Measurements from ENCODE around the gene METTL21A. TPM values are rescaled to one million over a fixed set of nuclear protein-coding genes. Genes with fewer than 3 reads are reported as not detected.

Gene METTL21A
- total and polyA plus RNA-seq, 2 of the 13 experiments (the other 11 are each of a cell fraction or from before 2014, with no cell fraction given): 42.4 to 61.2 TPM

GRCh38 chr2:207621501-207622039 lies 3.6 kb downstream of the METTL21A start (continued):
- no peak for TF ChIP-seq ZSCAN12 (CRISPR knock-in tag; IDR thresholded peaks at IDR 0.05)

- Histone ChIP-seq H4K20me1 (ENCODE audit: insufficient read depth, low read length) (no peaks in the 10 kb centered on the region; the same call in 1 of the 2 replicates), H3K4me2 (ENCODE audit: low read depth, low read length) (peak overlapping the region; percentile 54), H3K9me3 (ENCODE audit: low read length) (no peaks in the 10 kb centered on the region), H2AFZ (ENCODE audit: low read length) (no peak overlapping the region), H3K4me3 (replicated peaks in 1 of 3; ENCODE audit: insufficient read depth in 1 of 3, low read depth in 2 of 3, low read length in 3 of 3) (no peak overlapping the region), H3K4me1 (ENCODE audit: insufficient read depth, low read length) (peaks cover 55% of the 10 kb centered on the region), H3K27me3 (ENCODE audit: control insufficient read depth in 1 of 2, insufficient read depth in 2 of 2, low read length in 2 of 2) (no peaks in the 10 kb centered on the region; a peak in 1 of 5 replicates), H3K79me2 (ENCODE audit: insufficient read depth, low read length) (peaks cover 20% of the 10 kb centered on the region), H3K27ac (ENCODE audit: extremely low read length, insufficient read depth, low read length) (peak overlapping the region; percentile 53), H3K36me3 (replicated peaks in 1 of 2; ENCODE audit: control insufficient read depth in 1 of 2, insufficient read depth in 2 of 2, low read length in 2 of 2) (peaks cover 15 to 57% of the 10 kb centered on the region in 2 experiments), H3K9ac (ENCODE audit: insufficient read depth, low read depth, low read length) (no peak overlapping the region)
- 19% methylated on average over 4 of the region's 4 CpGs for WGBS (ENCODE audit: low lambda C conversion rate)
- no TSS peak for BruUV-seq (replicated peaks)
- in situ Hi-C loops (cut with HindIII; ENCODE audit: extremely low pct_ligation_motif_present, low pct_unique_long_range_greater_than_20kb) (loop anchor here (10.0 kb wide), 1 partner anchor 115 kb away; no protein-coding TSS in a partner anchor), intact Hi-C loops (cut with micrococcal nuclease; ENCODE audit: unreplicated experiment) (loop anchor here (10.0 kb wide), 1 partner anchor 205 kb away; no protein-coding TSS in a partner anchor)
- FAIRE-seq (peak; percentile 81), ATAC-seq (peak; percentile 77), DNase-seq (ENCODE audit: low spot score) (peak; percentile 89)
- CTCF ChIA-PET (ENCODE audit: low intra/inter-chr PET ratio, low total read pairs): no interaction called here
- POLR2A ChIA-PET: interaction anchor here (0.6 kb wide), 1 partner anchor 102 kb away, joined by 3 read pairs; no protein-coding TSS in a partner anchor
- TF ChIP-seq ZNF280D (CRISPR knock-in tag; IDR thresholded peaks at IDR 0.05): peak; percentile 38; the same call in 1 of the 2 replicates
- 0 out of 2 replicates have a peak, but pooled peaks have one; percentile 25 for TF ChIP-seq NFIC (IDR thresholded peaks at IDR 0.05; ENCODE audit: low read length)
- peak; percentile 67; the same call in 1 of the 2 replicates for TF ChIP-seq NCOA2 (CRISPR knock-in tag; IDR thresholded peaks at IDR 0.05)
- TF ChIP-seq KIAA2018 (CRISPR knock-in tag; IDR thresholded peaks at IDR 0.05; ENCODE audit: borderline replicate concordance): no peak
- peak; percentile 21; the same call in 1 of the 2 replicates for TF ChIP-seq MNT (IDR thresholded peaks at IDR 0.05)
- peak; percentile 98 for TF ChIP-seq CEBPB (IDR thresholded peaks at IDR 0.05; ENCODE audit: borderline replicate concordance, low read depth, low read length)
- peak; percentile 54 for TF ChIP-seq NR2C2 (CRISPR knock-in tag; IDR thresholded peaks at IDR 0.05; ENCODE audit: borderline replicate concordance)
- peak; percentile 82 for TF ChIP-seq HOXA5 (CRISPR knock-in tag; IDR thresholded peaks at IDR 0.05)
These were observed 5.4 kb downstream of the METTL21A start for GRCh38 chr2:207619764-207620203.

Measured in HepG2 (cell line).